HG02973 (cell line): ENCODE measurements around the gene SNTG2.
"Not testable (repeated sequence)": the region's sequence is repeated elsewhere in the genome, so short reads cannot be mapped to it uniquely, and the experiment has no call there.

Experiments
- ATAC-seq: cut with Tn5 transposase; IDR thresholded peaks from one replicate; pipeline ENCODE4 v1.9.1; 2021; ENCODE audit warnings: moderate library complexity; ENCODE audit not compliant: unreplicated experiment

Gene SNTG2

GRCh38 chr2:950080-950966, at the start of gene SNTG2:
SNTG2 (plus strand) TSS chr2:950849; CDS start chr2:950997, 148 bp downstream.
- ATAC-seq, result no peak

DNA sequence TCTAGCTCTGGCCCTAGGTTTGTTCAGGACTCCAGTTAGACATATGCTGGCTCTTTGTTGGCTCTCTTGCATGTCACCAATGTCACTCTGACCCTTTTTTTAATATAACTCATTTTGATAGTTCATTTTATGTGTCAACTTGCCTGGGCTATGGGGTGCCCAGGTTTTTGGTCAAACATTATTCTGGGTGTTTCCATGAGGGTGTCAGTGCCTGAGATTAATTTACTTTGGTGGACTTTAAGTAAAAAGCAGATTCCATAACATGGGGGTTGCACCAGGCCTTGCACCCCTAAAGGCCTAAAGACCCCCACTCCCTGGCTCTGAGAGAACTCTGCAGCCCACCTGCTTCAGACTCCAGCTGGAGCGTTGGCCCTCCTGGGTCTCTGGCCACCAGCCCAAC, 48.1 kb upstream of the SNTG2 start:
- no peak for ATAC-seq

- no peak for ATAC-seq
Observed at GRCh38 chr2:903223-903900, 47.3 kb upstream of the SNTG2 start.

DNA sequence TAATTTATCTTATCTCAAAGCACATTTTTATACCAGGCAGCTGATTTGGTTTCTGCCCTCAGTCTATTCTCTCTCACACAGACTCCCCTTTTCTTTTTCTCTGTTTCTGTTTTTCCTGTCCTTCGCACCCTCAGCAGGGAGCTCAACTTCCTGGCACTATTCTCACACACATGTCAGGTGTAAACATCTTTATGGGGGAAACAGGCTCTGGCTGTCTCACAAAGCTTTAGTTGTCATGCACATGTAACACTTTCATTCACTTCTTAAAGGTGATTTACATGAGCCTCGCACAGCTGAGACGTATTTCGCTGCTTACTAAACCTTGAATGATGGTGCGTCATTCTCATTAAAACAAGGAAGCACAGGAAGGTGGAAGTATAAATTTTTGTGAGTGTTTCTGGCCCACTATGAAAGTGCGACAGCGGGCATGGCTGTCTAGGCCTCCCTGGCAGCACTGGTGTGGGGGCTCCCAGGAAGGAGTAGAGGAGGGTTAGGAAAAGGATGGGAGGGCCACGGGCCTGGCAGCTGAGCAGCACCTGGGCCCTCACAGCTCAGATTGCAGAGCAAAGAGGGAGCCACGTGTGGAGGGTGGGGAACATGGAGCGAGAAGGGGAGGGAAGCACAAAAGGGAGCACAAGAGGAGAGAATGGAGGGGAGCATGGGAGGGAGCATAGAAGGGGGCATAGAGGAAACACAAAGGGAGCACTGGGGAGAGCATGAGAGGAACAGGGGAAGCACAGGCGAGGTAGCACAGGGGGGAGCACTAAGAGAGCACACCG, 46.2 kb upstream of the SNTG2 start:
- ATAC-seq, result no peak

GRCh38 chr2:905091-905832, 45.4 kb upstream of the SNTG2 start:
- no peak for ATAC-seq

- no peak for ATAC-seq
Observed at GRCh38 chr2:905833-906140, 44.9 kb upstream of the SNTG2 start.

DNA sequence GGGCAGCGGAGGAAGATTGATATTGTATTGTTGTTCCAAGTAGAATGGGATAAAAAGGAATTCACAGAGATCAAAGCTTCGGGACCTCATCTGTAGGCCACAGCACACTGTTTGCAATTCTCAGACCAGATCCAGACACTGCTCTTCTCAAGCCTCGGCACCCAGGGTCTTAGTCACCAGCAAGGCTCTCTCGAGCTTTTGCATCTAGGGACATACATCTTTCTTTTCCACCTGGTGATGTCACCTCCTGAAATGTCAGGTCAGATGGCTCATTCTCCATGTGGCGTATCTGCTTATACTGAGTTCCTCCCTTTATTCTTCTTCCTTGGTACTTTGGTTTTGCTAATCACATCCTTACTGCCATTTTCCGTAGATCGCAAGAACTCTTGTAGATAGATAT, 42.9 kb upstream of the SNTG2 start:
- ATAC-seq, result no peak

- no peak for ATAC-seq
Observed at GRCh38 chr2:908568-908967, 42.1 kb upstream of the SNTG2 start.

- ATAC-seq, result not testable (repeated sequence)
Observed at GRCh38 chr2:909764-910379, 40.8 kb upstream of the SNTG2 start.

DNA sequence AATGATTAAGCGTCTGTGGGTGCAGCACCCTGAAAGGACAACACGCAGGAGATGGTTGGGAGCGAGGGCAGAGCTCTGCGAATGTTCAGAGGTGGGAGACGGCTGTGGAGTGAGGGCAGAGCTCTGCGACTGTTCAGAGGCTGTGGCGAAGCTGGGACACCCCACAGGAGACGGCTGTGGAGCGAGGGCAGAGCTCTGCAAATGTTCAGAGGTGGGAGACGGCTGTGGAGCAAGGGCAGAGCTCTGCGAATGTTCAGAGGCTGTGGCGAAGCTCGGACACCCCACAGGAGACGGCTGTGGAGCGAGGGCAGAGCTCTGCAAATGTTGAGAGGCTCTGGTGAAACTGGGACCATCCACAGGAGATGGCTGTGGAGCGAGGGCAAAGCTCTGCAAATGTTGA, 40.0 kb upstream of the SNTG2 start:
- ATAC-seq, result no peak

- no peak for ATAC-seq
Observed at GRCh38 chr2:915979-916378, 34.7 kb upstream of the SNTG2 start.

GRCh38 chr2:916935-917334, 33.7 kb upstream of the SNTG2 start:
- ATAC-seq, result no peak

DNA sequence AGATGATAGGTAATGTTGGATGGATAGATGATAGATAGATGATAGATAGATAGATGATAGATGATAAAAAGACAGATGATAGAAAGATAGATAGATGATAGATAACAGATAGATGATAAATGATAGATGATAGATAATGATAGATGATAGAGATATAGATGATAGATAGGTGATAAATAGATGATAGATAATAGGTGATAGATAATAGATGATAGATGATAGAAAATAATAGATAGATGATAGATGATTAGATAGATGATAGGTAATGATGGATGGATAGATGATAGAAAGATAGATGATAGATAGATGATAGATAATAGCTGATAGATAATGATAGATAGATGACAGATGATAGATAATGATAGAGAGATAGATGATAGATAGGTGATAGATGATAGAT, 31.0 kb upstream of the SNTG2 start:
- no peak for ATAC-seq

DNA sequence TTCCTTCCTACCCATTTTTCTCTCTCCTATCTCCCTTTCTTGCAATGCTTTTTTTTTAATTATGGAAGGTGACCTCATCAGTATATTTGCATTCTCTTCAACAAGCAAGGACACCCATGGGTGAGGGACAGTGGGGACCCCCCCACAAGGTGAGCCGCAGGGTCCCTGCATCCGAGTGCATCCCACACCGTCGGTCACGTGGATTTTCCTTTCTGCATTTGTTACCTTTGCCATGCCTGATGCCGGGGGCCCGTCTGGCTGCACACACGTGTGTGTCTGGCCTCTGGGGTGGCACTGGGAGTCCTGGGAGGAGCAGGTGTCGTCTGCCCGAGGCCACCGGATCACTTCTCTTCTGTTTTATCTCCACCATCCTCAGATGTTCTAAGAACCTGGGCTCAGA, 30.1 kb upstream of the SNTG2 start:
- ATAC-seq, result no peak

- ATAC-seq, result no peak
Observed at GRCh38 chr2:920999-921398, 29.6 kb upstream of the SNTG2 start.

- ATAC-seq, result no peak
Observed at GRCh38 chr2:922185-922584, 28.5 kb upstream of the SNTG2 start.

- no peak for ATAC-seq
Observed at GRCh38 chr2:923832-924601, 26.6 kb upstream of the SNTG2 start.

- ATAC-seq, result no peak
Observed at GRCh38 chr2:924701-925100, 25.9 kb upstream of the SNTG2 start.

GRCh38 chr2:925309-925708, 25.3 kb upstream of the SNTG2 start:
- ATAC-seq, result no peak

- no peak for ATAC-seq
Observed at GRCh38 chr2:925711-926110, 24.9 kb upstream of the SNTG2 start.
